ENCODE measurements around the gene PI16. TPM values are rescaled to one million over a fixed set of nuclear protein-coding genes. Genes with fewer than 3 reads are reported as not detected.

The PI16 gene
- total and polyA plus RNA-seq, 2 experiments from 2014 or later: 0.50 TPM; not detected in 1

DNA sequence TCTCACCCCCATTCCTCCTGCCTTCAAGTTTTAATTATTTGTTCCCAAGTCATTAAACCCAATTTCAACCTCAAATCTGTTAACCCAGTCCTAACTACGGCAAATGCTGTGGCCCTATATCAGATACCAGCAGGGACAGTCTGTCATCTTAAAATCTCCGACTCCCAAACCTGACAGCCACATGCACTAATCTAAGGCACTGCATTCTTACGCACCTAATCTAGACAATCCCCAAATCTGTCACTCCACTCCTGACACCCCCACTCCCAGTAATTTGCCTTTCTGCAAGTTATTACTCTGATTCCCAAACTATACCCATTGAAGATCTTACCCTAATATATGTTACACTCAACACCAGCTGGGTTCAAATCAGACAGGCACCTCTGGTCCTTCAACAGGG lies 29.0 kb downstream of the PI16 start (continued):
- TF ChIP-seq REST (IDR thresholded peaks at IDR 0.05; ENCODE audit: unreplicated experiment) (no peak), JUNB (IDR thresholded peaks at IDR 0.05; ENCODE audit: unreplicated experiment) (no peak), EZH2phosphoT487 (IDR thresholded peaks at IDR 0.05; ENCODE audit: unreplicated experiment) (no peak), STAT1 (IDR thresholded peaks at IDR 0.05; ENCODE audit: unreplicated experiment) (no peak), EZH2 (IDR thresholded peaks at IDR 0.05; ENCODE audit: low read depth, unreplicated experiment) (no peak), CREB1 (CRISPR knock-in tag; IDR thresholded peaks at IDR 0.05; ENCODE audit: low read depth) (no peak), ZNF114 (CRISPR knock-in tag; IDR thresholded peaks at IDR 0.05) (no peak), NANOG (IDR thresholded peaks at IDR 0.05; ENCODE audit: borderline replicate concordance) (no peak), ZNF331 (CRISPR knock-in tag; IDR thresholded peaks at IDR 0.05; ENCODE audit: low read depth) (no peak), POLR2AphosphoS5 (IDR thresholded peaks at IDR 0.05; ENCODE audit: low read depth) (no peak)
- TF ChIP-seq, protein P1, sequence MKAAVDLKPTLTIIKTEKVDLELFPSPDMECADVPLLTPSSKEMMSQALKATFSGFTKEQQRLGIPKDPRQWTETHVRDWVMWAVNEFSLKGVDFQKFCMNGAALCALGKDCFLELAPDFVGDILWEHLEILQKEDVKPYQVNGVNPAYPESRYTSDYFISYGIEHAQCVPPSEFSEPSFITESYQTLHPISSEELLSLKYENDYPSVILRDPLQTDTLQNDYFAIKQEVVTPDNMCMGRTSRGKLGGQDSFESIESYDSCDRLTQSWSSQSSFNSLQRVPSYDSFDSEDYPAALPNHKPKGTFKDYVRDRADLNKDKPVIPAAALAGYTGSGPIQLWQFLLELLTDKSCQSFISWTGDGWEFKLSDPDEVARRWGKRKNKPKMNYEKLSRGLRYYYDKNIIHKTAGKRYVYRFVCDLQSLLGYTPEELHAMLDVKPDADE (IDR thresholded peaks at IDR 0.05): no peak
- TF ChIP-seq, protein P2, sequence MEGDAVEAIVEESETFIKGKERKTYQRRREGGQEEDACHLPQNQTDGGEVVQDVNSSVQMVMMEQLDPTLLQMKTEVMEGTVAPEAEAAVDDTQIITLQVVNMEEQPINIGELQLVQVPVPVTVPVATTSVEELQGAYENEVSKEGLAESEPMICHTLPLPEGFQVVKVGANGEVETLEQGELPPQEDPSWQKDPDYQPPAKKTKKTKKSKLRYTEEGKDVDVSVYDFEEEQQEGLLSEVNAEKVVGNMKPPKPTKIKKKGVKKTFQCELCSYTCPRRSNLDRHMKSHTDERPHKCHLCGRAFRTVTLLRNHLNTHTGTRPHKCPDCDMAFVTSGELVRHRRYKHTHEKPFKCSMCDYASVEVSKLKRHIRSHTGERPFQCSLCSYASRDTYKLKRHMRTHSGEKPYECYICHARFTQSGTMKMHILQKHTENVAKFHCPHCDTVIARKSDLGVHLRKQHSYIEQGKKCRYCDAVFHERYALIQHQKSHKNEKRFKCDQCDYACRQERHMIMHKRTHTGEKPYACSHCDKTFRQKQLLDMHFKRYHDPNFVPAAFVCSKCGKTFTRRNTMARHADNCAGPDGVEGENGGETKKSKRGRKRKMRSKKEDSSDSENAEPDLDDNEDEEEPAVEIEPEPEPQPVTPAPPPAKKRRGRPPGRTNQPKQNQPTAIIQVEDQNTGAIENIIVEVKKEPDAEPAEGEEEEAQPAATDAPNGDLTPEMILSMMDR (conservative IDR thresholded peaks at IDR 0.05; ENCODE audit: low read depth in 2 of 2): no peak

Measured in GM23338 (cell line).